ENCODE measurements around the gene PACS2.
"Not testable (repeated sequence)": the region's sequence is repeated elsewhere in the genome, so short reads cannot be mapped to it uniquely, and the experiment has no call there.

The PACS2 gene

GRCh38 chr14:105330491-105330895, 15.9 kb downstream of the PACS2 start:
- in situ Hi-C loops (cut with HindIII; ENCODE audit: low sequenced_read_pairs) = no loop called here

GRCh38 chr14:105331575-105332349, 17.2 kb downstream of the PACS2 start:
- in situ Hi-C loops (cut with HindIII; ENCODE audit: low sequenced_read_pairs) = no loop called here

- in situ Hi-C loops (cut with HindIII; ENCODE audit: low sequenced_read_pairs) = no loop called here
Observed at GRCh38 chr14:105332350-105332874, 17.9 kb downstream of the PACS2 start.

- in situ Hi-C loops (cut with HindIII; ENCODE audit: low sequenced_read_pairs) = no loop called here
Observed at GRCh38 chr14:105333020-105333490, 18.5 kb downstream of the PACS2 start.

GRCh38 chr14:105333613-105334364, 19.2 kb downstream of the PACS2 start:
- in situ Hi-C loops (cut with HindIII; ENCODE audit: low sequenced_read_pairs) = no loop called here

- in situ Hi-C loops (cut with HindIII; ENCODE audit: low sequenced_read_pairs) = no loop called here
Observed at GRCh38 chr14:105334383-105335230, 20.1 kb downstream of the PACS2 start.

- in situ Hi-C loops (cut with HindIII; ENCODE audit: low sequenced_read_pairs) = not testable (repeated sequence)
Observed at GRCh38 chr14:105335231-105335542, 20.6 kb downstream of the PACS2 start.

- in situ Hi-C loops (cut with HindIII; ENCODE audit: low sequenced_read_pairs) = no loop called here
Observed at GRCh38 chr14:105335735-105336476, 21.4 kb downstream of the PACS2 start.

- in situ Hi-C loops (cut with HindIII; ENCODE audit: low sequenced_read_pairs) = no loop called here
Observed at GRCh38 chr14:105336477-105337287, 22.1 kb downstream of the PACS2 start.

- in situ Hi-C loops (cut with HindIII; ENCODE audit: low sequenced_read_pairs) = no loop called here
Observed at GRCh38 chr14:105337433-105337832, 22.9 kb downstream of the PACS2 start.

- in situ Hi-C loops (cut with HindIII; ENCODE audit: low sequenced_read_pairs) = no loop called here
Observed at GRCh38 chr14:105337966-105338741, 23.6 kb downstream of the PACS2 start.

GRCh38 chr14:105340821-105341733, 26.5 kb downstream of the PACS2 start:
- in situ Hi-C loops (cut with HindIII; ENCODE audit: low sequenced_read_pairs) = no loop called here

- in situ Hi-C loops (cut with HindIII; ENCODE audit: low sequenced_read_pairs) = no loop called here
Observed at GRCh38 chr14:105343194-105343593, 28.6 kb downstream of the PACS2 start.

- in situ Hi-C loops (cut with HindIII; ENCODE audit: low sequenced_read_pairs) = no loop called here
Observed at GRCh38 chr14:105346200-105346533, 31.6 kb downstream of the PACS2 start.

GRCh38 chr14:105346876-105347586, 32.5 kb downstream of the PACS2 start:
- in situ Hi-C loops (cut with HindIII; ENCODE audit: low sequenced_read_pairs) = no loop called here

- in situ Hi-C loops (cut with HindIII; ENCODE audit: low sequenced_read_pairs) = no loop called here
Observed at GRCh38 chr14:105347587-105347968, 33.0 kb downstream of the PACS2 start.
